Activated naive CD8-positive, alpha-beta T cell treated with anti-CD3 and anti-CD28 coated beads, Interleukin-2, amount 50 U/mL, for 24 hours (primary cell): ENCODE measurements around the gene ASB15.

ENCODE experiments used
- ATAC-seq: fragments of 150-1000 bp; cut with Tn5 transposase; one replicate; pipeline ENCODE4 v1.10.0; 2021
- DNase-seq: peaks from one replicate; pipeline ENCODE4 v3.0.0; 2021
- H3K27ac Mint-ChIP-seq: one replicate; pipeline ENCODE4 v1.8.0; 2021; ENCODE audit warnings: mild to moderate bottlenecking, mixed read lengths
- H3K27me3 Mint-ChIP-seq: one replicate; pipeline ENCODE4 v1.8.0; 2021; ENCODE audit warnings: mixed read lengths
- H3K36me3 Mint-ChIP-seq: one replicate; pipeline ENCODE4 v1.8.0; 2021; ENCODE audit warnings: low read depth, mixed read lengths
- H3K4me1 Mint-ChIP-seq: one replicate; pipeline ENCODE4 v1.8.0; 2021; ENCODE audit warnings: mixed read lengths
- H3K4me3 Mint-ChIP-seq: one replicate; pipeline ENCODE4 v1.8.0; 2021; ENCODE audit warnings: mild to moderate bottlenecking, moderate library complexity, mixed read lengths
- H3K9me3 Mint-ChIP-seq: one replicate; pipeline ENCODE4 v1.8.0; 2021; ENCODE audit warnings: mixed read lengths

The ASB15 gene

DNA sequence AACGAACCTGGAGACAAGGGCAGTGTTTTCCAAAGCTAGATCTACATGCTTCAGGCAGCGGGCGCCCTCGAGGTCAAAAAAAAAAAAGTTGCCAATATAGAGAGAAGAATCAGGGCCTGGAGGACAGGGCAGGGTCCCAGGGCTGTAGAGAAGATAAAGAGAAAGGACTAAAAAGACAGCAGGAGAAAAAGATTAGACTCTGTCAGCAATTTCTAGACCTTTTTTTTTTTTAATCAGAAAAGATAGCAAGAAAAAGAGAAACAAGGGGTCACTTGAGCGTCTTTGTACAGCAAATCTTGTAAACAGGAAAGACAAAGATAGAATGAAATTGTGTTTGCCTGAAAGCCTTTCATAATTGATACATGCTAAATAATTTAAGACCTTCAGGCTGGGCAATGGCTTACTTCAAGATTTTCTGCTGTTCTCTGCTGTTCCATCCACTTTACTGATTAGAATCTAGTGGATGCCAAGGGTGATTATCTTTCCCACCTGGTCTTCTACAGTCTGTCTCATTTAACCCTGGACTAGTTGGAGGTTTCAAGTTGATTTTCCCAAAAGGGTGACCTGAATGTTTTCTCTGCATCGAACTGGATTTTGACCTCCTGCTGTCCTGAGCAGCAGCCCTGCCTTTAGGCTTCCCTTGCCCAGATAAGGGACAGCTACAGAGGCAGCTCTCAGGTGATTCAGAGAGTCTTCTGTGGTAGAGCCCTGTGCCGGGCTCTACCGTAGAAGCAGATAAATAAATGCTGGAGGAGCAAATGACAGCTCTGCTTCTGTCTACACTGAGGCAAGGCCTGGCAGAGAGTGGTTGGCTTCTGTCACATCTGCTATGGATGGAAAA, 59.1 kb downstream of the ASB15 start:
- H3K27ac Mint-ChIP-seq = no peak overlapping the region

DNA sequence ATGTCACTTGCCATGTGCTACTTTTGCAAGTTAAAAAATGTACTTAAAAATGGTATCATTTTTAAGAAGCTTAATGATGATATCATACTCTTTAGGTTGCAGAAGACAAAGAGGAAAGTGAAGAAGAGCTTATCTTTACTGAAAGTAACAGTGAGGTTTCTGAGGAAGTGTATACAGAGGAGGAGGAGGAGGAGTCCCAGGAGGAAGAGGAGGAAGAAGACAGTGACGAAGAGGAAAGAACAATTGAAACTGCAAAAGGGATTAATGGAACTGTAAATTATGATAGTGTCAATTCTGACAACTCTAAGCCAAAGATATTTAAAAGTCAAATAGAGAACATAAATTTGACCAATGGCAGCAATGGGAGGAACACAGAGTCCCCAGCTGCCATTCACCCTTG, 60.1 kb downstream of the ASB15 start:
- H3K27ac Mint-ChIP-seq = no peak overlapping the region
- no peaks in the 10 kb centered on the region for H3K4me1 Mint-ChIP-seq
- H3K9me3 Mint-ChIP-seq = no peaks in the 10 kb centered on the region
- no peak overlapping the region for H3K4me3 Mint-ChIP-seq
- no peaks in the 10 kb centered on the region for H3K36me3 Mint-ChIP-seq
- no peak for DNase-seq
- peaks cover 20% of the 10 kb centered on the region for H3K27me3 Mint-ChIP-seq
- no peak for ATAC-seq

More for the DNA sequence above, 59.1 kb downstream of the ASB15 start:
- no peak for DNase-seq
- H3K27me3 Mint-ChIP-seq = peaks cover 20% of the 10 kb centered on the region
- H3K4me3 Mint-ChIP-seq = no peak overlapping the region
- ATAC-seq = no peak
- H3K9me3 Mint-ChIP-seq = no peaks in the 10 kb centered on the region
- no peaks in the 10 kb centered on the region for H3K4me1 Mint-ChIP-seq
- no peaks in the 10 kb centered on the region for H3K36me3 Mint-ChIP-seq

DNA sequence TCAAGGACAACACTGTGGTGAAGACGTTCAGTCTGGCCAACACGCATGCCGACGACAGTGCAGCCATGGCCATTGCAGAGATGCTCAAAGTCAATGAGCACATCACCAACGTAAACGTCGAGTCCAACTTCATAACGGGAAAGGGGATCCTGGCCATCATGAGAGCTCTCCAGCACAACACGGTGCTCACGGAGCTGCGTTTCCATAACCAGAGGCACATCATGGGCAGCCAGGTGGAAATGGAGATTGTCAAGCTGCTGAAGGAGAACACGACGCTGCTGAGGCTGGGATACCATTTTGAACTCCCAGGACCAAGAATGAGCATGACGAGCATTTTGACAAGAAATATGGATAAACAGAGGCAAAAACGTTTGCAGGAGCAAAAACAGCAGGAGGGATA, 60.7 kb downstream of the ASB15 start:
- ATAC-seq = no peak
- Mint-ChIP-seq H3K4me3 (no peak overlapping the region), H3K27ac (no peak overlapping the region), H3K9me3 (no peaks in the 10 kb centered on the region), H3K4me1 (no peaks in the 10 kb centered on the region), H3K36me3 (no peaks in the 10 kb centered on the region), H3K27me3 (peaks cover 20% of the 10 kb centered on the region)
- DNase-seq = no peak

DNA sequence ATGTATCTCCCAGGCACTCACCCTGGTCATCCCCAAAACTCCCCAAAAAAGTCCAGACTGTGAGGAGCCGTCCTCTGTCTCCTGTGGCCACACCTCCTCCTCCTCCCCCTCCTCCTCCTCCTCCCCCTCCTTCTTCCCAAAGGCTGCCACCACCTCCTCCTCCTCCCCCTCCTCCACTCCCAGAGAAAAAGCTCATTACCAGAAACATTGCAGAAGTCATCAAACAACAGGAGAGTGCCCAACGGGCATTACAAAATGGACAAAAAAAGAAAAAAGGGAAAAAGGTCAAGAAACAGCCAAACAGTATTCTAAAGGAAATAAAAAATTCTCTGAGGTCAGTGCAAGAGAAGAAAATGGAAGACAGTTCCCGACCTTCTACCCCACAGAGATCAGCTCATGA, 61.1 kb downstream of the ASB15 start:
- DNase-seq (no peak), ATAC-seq (no peak)
- H3K9me3 Mint-ChIP-seq = no peaks in the 10 kb centered on the region
- H3K27me3 Mint-ChIP-seq = peaks cover 20% of the 10 kb centered on the region
- no peak overlapping the region for H3K27ac Mint-ChIP-seq
- H3K36me3 Mint-ChIP-seq = no peaks in the 10 kb centered on the region
- no peak overlapping the region for H3K4me3 Mint-ChIP-seq
- H3K4me1 Mint-ChIP-seq = no peaks in the 10 kb centered on the region

DNA sequence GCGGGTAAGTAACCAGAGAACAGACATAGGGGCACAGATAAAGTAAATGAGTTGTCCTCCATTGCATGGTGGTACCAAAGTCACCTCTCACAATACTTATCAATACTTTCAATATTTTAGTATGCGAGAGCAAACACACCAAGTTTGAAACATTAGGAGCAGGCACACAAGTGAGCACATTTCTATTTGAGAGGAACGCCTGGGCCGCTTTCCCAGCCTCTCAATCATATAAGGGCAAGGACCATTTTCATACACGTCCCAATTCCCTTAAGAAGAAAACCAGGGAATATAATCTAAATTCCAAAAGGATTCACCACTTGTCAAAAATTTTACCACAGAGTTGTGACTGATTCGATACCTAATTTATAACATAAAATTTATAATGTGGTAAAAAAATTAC, 61.6 kb downstream of the ASB15 start:
- H3K4me1 Mint-ChIP-seq = no peaks in the 10 kb centered on the region
- H3K4me3 Mint-ChIP-seq = no peak overlapping the region
- H3K27me3 Mint-ChIP-seq = peaks cover 20% of the 10 kb centered on the region
- no peaks in the 10 kb centered on the region for H3K36me3 Mint-ChIP-seq
- no peak for ATAC-seq
- no peak for DNase-seq
- no peak overlapping the region for H3K27ac Mint-ChIP-seq
- no peaks in the 10 kb centered on the region for H3K9me3 Mint-ChIP-seq

DNA sequence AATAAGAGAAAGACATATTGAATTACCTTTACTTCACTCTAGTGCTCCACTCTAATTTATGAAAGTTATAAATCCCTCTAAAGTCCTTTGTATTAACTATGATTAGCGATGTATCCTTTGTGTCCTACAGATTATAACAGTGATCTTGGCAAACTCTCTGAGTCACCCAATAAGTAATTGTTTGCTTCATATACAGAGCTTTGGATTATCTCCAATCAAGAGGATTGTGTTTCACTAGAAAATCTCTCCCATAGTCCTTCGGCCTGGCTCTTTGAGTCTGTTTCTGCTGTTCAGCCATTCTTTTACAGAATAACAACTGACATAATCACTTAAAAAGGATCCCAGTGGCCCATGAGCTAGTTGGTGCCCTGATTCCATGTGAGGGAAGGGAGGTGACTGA, 63.5 kb downstream of the ASB15 start:
- ATAC-seq = no peak
- no peaks in the 10 kb centered on the region for H3K9me3 Mint-ChIP-seq
- H3K4me1 Mint-ChIP-seq = no peaks in the 10 kb centered on the region
- no peak overlapping the region for H3K4me3 Mint-ChIP-seq
- H3K27ac Mint-ChIP-seq = no peak overlapping the region
- no peak for DNase-seq
- H3K36me3 Mint-ChIP-seq = no peaks in the 10 kb centered on the region
- H3K27me3 Mint-ChIP-seq = peaks cover 18% of the 10 kb centered on the region

DNA sequence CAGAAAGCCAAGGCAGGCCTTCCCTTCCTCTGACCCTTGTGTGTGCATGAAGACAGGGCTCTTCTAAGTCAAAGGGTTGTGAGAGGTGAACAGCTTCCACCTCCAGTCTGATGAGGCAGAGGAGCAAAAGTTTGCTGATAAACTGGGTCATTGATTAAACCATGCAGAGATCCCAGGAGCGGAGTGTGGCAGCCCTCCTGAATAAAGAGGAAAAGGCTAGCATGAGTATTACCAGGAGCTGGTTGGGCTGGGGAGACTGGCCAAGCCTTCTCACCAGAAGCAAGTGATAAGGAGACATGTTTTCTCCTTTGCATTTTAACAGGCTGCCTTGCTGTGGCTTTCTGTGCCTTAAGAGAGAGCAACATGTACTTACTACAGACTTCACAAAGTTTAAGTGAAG, 64.3 kb downstream of the ASB15 start:
- ATAC-seq (no peak), DNase-seq (no peak)
- no peak overlapping the region for H3K4me3 Mint-ChIP-seq
- H3K27ac Mint-ChIP-seq = no peak overlapping the region
- H3K27me3 Mint-ChIP-seq = peaks cover 18% of the 10 kb centered on the region
- H3K4me1 Mint-ChIP-seq = no peaks in the 10 kb centered on the region
- no peaks in the 10 kb centered on the region for H3K9me3 Mint-ChIP-seq
- H3K36me3 Mint-ChIP-seq = no peaks in the 10 kb centered on the region

DNA sequence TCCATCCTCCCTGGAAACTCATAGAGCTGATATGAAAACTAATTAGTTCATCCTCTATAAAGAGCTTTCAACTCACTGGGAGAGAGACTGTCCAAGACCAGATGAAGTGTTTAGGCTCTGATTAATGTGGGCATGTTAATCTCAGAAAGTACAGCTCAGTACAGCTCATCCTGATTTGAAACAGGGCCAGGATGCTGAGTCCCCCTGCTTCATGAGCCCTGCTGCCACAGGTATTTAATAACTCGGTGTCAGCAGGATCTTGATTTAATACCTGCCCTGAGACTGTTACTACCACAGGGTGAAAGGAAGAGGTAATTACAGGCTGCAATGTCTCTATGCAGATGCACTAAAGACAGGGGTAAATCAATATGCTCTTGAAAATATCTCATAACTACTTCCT, 64.9 kb downstream of the ASB15 start:
- Mint-ChIP-seq H3K27me3 (peaks cover 16% of the 10 kb centered on the region), H3K36me3 (no peaks in the 10 kb centered on the region), H3K27ac (no peak overlapping the region), H3K4me1 (no peaks in the 10 kb centered on the region), H3K9me3 (no peaks in the 10 kb centered on the region), H3K4me3 (no peak overlapping the region)
- ATAC-seq (no peak), DNase-seq (no peak)

DNA sequence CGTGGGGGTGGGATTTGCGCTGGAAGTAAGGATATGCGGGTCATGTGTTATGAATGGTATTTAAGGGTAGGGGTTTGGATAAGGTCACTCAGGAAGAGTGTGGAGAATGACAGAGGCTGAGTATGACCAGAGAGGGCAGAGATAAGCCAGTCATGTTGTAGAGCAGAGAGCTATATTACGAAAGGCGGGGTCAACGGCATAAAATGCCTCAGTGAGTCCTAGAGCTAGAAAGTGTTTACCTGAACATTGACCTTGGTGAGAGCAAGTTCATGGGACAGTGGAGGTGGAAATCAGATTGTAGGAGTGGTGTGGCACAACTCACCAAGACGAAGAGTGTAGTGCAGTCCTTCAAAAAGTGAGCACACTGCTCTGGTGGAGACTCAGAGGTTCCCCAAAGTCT, 67.9 kb downstream of the ASB15 start:
- Mint-ChIP-seq H3K27ac (no peak overlapping the region), H3K4me1 (no peaks in the 10 kb centered on the region), H3K27me3 (peaks cover 3% of the 10 kb centered on the region), H3K4me3 (no peak overlapping the region), H3K9me3 (no peaks in the 10 kb centered on the region), H3K36me3 (no peaks in the 10 kb centered on the region)
- no peak for DNase-seq
- ATAC-seq = no peak

DNA sequence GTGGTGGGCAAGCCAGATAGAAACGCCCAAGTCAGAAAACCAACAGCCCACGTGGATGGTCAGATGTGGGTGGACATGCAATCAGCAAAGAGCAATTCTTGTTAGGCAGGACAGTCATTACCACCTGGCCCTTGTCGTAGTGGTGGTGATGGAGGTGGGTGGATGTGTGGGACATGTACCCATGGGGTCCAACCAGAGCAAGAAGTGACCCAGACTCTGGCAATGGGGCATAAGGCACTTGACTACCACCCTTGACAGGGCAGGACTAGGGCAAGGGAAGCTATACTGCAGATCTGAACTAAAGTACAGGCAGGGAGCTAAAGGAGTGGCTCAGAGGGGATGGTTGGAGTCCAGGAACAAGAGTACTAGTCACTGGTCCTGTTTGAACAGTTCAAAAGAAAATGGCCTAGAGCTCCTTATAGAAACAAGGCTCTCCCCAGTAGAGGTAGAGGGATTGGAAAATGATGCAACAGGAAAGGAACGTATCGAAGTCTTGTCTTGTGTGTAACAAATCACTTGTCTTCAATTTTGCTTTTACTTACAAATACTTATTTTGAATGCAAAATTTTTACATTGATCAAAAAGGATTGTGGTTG, 71.6 kb downstream of the ASB15 start:
- Mint-ChIP-seq H3K27ac (no peak overlapping the region), H3K36me3 (no peaks in the 10 kb centered on the region), H3K27me3 (peaks cover 3% of the 10 kb centered on the region), H3K4me3 (no peak overlapping the region), H3K4me1 (no peaks in the 10 kb centered on the region), H3K9me3 (no peaks in the 10 kb centered on the region)
- no peak for ATAC-seq
- no peak for DNase-seq

DNA sequence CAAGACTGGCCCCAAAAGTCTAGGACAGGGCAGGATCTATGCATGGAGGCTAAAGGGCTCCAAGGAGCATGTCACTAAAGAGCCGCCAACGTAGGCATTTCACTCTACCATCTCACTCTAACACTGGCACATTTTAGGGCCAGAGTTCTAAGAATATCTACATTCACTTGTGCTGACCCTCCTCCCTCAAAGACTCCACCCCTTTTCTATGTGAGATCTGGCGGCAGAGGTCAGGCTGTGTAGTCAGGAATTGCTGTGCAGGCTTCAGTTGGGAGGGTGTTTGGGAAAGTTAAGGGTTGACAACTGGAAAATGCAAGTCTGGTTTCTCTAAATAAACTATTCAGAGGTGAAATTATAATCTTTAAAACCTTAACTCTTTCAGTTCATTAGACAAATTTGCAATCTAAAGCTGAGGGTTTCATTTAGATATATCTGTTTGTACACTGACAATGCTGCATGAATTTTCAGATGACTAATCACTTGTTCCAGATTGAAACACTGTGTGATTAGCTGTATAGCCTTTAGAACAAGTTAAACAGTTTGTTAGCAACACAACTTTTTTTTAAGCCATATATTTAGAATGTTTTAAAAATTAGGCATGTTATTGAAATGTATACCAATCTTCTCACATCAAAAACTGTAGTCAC, 72.3 kb downstream of the ASB15 start:
- no peaks in the 10 kb centered on the region for H3K4me1 Mint-ChIP-seq
- H3K9me3 Mint-ChIP-seq = no peaks in the 10 kb centered on the region

DNA sequence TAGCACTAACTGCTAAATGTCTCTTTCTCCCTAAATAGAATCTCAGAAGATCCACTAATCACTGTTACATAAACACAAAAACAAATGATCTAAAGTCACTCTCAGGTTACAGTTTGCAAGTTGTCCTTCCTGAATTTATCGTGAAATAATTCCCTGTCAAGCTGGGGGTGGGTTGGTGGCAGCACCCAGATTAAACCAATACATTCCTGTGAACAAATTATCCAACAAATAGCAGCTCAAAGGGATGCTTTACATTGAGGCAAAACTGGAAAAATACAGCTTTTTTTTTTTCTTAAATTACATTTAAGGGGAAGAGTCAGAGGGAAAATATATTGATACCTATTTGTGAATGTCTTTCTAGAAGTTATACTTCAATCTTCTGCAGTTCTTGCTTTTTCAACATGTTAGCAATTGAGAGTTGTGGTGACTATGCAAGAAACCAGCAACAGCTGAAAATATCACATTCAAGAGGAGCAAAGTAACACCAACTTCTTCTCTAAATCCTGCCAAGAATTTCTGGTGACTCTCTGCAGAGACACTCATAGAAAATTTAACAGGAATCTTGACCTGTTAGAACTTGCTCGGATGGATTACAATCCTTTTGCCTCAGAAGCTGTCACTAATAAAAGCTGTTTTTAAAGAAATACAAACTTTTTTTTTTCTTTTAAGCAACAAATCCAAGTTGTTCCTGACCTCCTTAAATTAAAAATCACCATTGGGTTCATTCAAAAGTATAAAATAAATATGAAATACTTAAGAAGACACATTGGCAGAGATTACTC, 73.0 kb downstream of the ASB15 start:
- no peak overlapping the region for H3K27ac Mint-ChIP-seq
- ATAC-seq = no peak
- no peak overlapping the region for H3K4me3 Mint-ChIP-seq
- no peaks in the 10 kb centered on the region for H3K9me3 Mint-ChIP-seq
- H3K36me3 Mint-ChIP-seq = no peaks in the 10 kb centered on the region
- no peak for DNase-seq
- no peaks in the 10 kb centered on the region for H3K27me3 Mint-ChIP-seq
- H3K4me1 Mint-ChIP-seq = no peaks in the 10 kb centered on the region

More for the DNA sequence above, 72.3 kb downstream of the ASB15 start:
- no peak for DNase-seq
- no peaks in the 10 kb centered on the region for H3K36me3 Mint-ChIP-seq
- H3K27ac Mint-ChIP-seq = no peak overlapping the region
- peaks cover 3% of the 10 kb centered on the region for H3K27me3 Mint-ChIP-seq
- no peak for ATAC-seq
- no peak overlapping the region for H3K4me3 Mint-ChIP-seq

DNA sequence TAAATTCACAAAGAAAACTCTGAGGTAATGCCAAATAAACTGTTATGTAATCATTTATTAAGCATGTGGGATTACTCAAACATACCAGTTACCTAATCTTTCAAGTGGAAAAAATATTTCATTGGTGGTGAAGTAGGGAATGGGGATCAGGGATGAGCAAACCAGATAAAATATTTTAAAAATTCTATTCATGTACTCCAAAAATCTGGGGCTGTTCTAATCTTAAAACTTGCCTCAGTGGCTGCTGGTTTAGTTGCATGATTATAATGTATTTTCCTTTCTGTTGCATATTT, 73.5 kb downstream of the ASB15 start:
- Mint-ChIP-seq H3K4me3 (no peak overlapping the region), H3K36me3 (no peaks in the 10 kb centered on the region)
- DNase-seq = no peak

DNA sequence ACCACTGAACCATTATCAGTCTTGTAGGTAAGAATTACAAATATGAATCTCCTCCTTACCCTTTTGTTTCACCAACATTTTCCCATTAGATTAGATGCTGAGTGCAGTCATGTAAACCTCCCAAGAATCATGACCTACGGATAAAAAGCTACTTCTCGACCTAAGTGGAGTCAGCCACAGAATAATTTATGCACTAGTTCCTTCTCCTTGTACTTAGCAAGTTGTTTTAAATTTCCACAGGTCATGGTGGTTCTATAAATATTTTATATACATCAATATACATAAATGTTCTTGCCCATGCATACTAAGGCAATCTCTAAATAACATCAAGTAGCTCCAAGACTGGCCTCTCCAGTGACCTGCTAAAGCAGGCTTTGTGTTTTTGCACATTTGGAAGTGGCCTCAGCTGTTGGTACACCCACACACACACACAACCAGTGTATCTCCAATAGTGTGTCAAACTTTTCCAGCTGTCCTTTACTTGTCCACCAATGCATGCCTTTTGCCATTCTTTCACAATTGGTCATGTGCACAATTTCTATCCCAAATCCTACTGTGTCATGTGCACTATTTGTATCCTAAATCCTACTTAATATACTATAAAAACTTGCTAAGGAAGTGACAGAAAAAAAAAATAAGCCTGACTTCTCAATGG, 75.6 kb downstream of the ASB15 start:
- Mint-ChIP-seq H3K4me3 (no peak overlapping the region), H3K27me3 (no peaks in the 10 kb centered on the region), H3K4me1 (no peaks in the 10 kb centered on the region), H3K36me3 (peaks cover 4% of the 10 kb centered on the region), H3K27ac (no peak overlapping the region), H3K9me3 (no peaks in the 10 kb centered on the region)
- ATAC-seq (no peak), DNase-seq (no peak)

More for the DNA sequence above, 73.5 kb downstream of the ASB15 start:
- ATAC-seq = no peak
- H3K27ac Mint-ChIP-seq = no peak overlapping the region
- H3K27me3 Mint-ChIP-seq = no peaks in the 10 kb centered on the region
- no peaks in the 10 kb centered on the region for H3K9me3 Mint-ChIP-seq
- H3K4me1 Mint-ChIP-seq = no peaks in the 10 kb centered on the region
